ENCODE measurements around the gene MACROD1. TPM values are rescaled to one million over a fixed set of nuclear protein-coding genes. Genes with fewer than 3 reads are reported as not detected.
A peak's percentile ranks its signal among the peaks of the same experiment; 100 is the strongest.

Gene MACROD1
- total and polyA plus RNA-seq, 12 donors = 77.6 to 497 (median 115) TPM

DNA sequence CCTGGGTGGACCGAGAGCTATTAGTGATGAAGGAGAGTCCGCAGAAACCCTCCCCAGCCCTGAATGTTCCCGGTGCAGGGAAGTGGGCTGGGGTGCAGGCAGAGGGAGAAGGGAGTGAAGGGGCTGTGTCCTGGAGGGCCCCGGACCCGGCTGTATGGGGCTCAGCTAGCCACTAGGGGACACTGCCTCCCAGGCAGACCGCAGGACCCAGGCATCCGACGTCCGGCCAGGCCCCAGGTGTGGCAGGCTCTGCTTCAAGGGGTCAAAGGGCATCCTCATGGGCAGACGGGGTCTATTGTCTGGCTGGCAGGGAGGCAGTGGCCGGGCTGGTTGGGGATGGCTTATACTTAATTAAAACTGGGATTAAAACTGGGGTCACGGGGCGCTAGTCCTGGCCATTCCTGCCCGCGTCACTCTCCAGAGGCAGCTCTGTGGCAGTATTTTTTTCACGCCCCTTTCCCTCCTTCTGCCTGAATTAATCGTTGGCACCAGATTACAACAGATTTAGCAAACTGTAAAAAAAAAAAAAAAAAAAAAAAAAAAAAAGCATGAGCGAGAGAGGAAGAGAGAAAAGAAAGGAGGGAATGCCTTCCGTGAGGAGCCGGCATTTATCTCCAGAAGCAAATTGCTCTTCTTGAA lies 125.1 kb downstream of the MACROD1 start:
- TF ChIP-seq, protein P1, sequence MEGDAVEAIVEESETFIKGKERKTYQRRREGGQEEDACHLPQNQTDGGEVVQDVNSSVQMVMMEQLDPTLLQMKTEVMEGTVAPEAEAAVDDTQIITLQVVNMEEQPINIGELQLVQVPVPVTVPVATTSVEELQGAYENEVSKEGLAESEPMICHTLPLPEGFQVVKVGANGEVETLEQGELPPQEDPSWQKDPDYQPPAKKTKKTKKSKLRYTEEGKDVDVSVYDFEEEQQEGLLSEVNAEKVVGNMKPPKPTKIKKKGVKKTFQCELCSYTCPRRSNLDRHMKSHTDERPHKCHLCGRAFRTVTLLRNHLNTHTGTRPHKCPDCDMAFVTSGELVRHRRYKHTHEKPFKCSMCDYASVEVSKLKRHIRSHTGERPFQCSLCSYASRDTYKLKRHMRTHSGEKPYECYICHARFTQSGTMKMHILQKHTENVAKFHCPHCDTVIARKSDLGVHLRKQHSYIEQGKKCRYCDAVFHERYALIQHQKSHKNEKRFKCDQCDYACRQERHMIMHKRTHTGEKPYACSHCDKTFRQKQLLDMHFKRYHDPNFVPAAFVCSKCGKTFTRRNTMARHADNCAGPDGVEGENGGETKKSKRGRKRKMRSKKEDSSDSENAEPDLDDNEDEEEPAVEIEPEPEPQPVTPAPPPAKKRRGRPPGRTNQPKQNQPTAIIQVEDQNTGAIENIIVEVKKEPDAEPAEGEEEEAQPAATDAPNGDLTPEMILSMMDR (IDR thresholded peaks at IDR 0.05) = peak in 6 of 9 donors; percentile 22 to 45 (median 36)
- intact Hi-C loops (cut with DNase I) = no loop called here
- Histone ChIP-seq H3K4me1 (peaks cover 6 to 16% (median 12%) of the 10 kb centered on the region in 9 donors), H3K36me3 (no peaks in the 10 kb centered on the region), H3K4me3 (no peak overlapping the region), H3K27ac (no peak overlapping the region), H3K27me3 (peaks cover 0 to 26% (median 14%) of the 10 kb centered on the region in 7 donors), H3K9me3 (no peaks in the 10 kb centered on the region)
- 70 to 75% methylated on average over 20 of the region's 20 CpGs for WGBS, 2 donors
- no peak for ATAC-seq
- no peak for DNase-seq

GRCh38 chr11:64039012-64039665 lies 126.8 kb downstream of the MACROD1 start:
- Histone ChIP-seq H3K27ac (no peak overlapping the region), H3K4me1 (peaks cover 6 to 23% (median 19%) of the 10 kb centered on the region in 9 donors), H3K27me3 (peaks cover 0 to 40% (median 24%) of the 10 kb centered on the region in 7 donors), H3K36me3 (no peaks in the 10 kb centered on the region), H3K4me3 (no peak overlapping the region), H3K9me3 (no peaks in the 10 kb centered on the region)
- no peak for DNase-seq
- 85 to 90% methylated on average over 16 of the region's 16 CpGs for WGBS, 2 donors
- intact Hi-C loops (cut with DNase I) = no loop called here
- ATAC-seq = no peak
- TF ChIP-seq, protein P1 (IDR thresholded peaks at IDR 0.05) = no peak

DNA sequence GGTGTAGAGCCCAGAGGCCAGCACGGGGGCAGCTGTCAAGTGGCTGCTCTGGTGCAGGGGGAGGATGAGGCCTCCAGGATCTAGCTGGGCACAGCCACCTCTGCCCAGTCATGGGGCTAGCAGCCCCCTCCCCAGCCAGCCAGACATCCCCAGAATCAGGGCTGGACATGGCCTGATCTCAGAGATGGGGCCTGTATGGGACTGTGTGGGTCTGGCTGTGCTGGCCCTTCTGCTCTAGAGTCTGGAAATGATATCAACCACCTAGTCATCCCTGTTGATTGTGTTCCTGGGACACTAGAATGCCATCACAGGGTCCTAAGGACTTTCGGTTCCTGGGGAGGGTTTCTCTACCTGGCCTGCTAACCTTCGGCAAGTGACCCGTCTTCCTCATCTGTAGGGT lies 127.4 kb downstream of the MACROD1 start:
- TF ChIP-seq, protein P1 (IDR thresholded peaks at IDR 0.05) = no peak
- no peak for ATAC-seq
- H3K27ac ChIP-seq = no peak overlapping the region
- H3K4me1 ChIP-seq = peaks cover 6 to 23% (median 19%) of the 10 kb centered on the region in 9 donors
- intact Hi-C loops (cut with DNase I) = no loop called here
- peaks cover 0 to 46% (median 25%) of the 10 kb centered on the region in 7 donors for H3K27me3 ChIP-seq
- H3K4me3 ChIP-seq = no peak overlapping the region
- H3K9me3 ChIP-seq = no peaks in the 10 kb centered on the region
- no peak for DNase-seq
- WGBS, 2 donors = 97 to 98% methylated on average over 4 of the region's 4 CpGs
- no peaks in the 10 kb centered on the region for H3K36me3 ChIP-seq

DNA sequence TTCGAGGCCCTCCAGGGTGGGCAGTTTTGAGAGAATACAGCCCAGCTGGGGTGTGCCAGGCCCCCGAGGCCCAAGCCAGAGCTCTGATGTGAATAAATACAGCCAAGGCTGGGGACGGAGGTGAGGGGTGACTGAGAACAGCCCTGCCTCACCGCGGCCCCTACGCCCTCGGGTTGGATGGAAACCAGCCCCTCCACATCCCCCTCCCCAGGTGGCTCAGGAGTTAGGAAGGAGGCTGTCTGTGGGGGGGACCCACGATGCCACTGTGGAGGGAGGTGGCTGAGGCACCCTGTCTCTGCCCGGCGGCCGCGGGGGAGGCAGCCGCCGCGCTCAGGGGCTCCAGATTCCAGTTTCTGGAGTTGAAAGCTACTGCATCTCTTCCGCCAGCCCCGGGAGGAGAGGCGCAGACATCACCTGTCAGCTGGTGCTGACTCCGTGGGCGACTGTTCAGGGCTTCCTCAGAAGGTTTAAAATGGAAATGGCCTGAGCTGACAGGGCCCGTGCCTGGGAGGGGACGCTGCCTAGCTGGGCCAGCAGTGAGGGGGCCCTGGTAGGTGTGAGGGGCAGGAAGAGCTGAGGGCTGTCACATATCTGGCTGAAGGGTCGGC lies 128.8 kb downstream of the MACROD1 start:
- Histone ChIP-seq H3K27me3 (peaks cover 0 to 47% (median 25%) of the 10 kb centered on the region in 7 donors), H3K27ac (peak overlapping the region in 8 of 10 donors; percentile 4 to 58 (median 26)), H3K36me3 (no peaks in the 10 kb centered on the region), H3K4me1 (peaks cover 6 to 23% (median 19%) of the 10 kb centered on the region in 9 donors), H3K9me3 (no peaks in the 10 kb centered on the region), H3K4me3 (peak overlapping the region in 7 of 10 donors; percentile 53 to 61 (median 58))
- ATAC-seq (peak in 4 of 8 donors; percentile 3 to 18 (median 6)), DNase-seq (no peak)
- TF ChIP-seq, protein P1 (IDR thresholded peaks at IDR 0.05) = no peak
- intact Hi-C loops (cut with DNase I) = no loop called here
- 41 to 53% methylated on average over 23 of the region's 23 CpGs for WGBS, 2 donors
